Stimulated activated memory B cell treated with anti-CD40 and anti-IgM and Interleukin-4, amounts not matched to agents 10 μg/mL and 1 μg/mL and 100 μg/mL, for 72 hours (primary cell): ENCODE results near the gene PRKCA.

Source experiments
- ATAC-seq: fragments of 150-1000 bp; cut with Tn5 transposase; 2 replicates; pipeline ENCODE4 v1.10.0; 2021
- H3K27ac Mint-ChIP-seq: one replicate; pipeline ENCODE4 v1.8.0; 2022; ENCODE audit warnings: mild to moderate bottlenecking, mixed read lengths
- H3K27me3 Mint-ChIP-seq: one replicate; pipeline ENCODE4 v1.8.0; 2022; ENCODE audit warnings: mixed read lengths
- H3K36me3 Mint-ChIP-seq: one replicate; pipeline ENCODE4 v1.8.0; 2022; ENCODE audit warnings: mixed read lengths
- H3K4me1 Mint-ChIP-seq: one replicate; pipeline ENCODE4 v1.8.0; 2022; ENCODE audit warnings: mixed read lengths
- H3K4me3 Mint-ChIP-seq: one replicate; pipeline ENCODE4 v1.8.0; 2022; ENCODE audit warnings: mild to moderate bottlenecking, moderate library complexity, mixed read lengths
- H3K9me3 Mint-ChIP-seq: one replicate; pipeline ENCODE4 v1.8.0; 2022; ENCODE audit warnings: mixed read lengths

The PRKCA gene

GRCh38 chr17:66775271-66775670 is 472.9 kb downstream of the PRKCA start:
- H3K4me3 Mint-ChIP-seq: no peak overlapping the region
- ATAC-seq: no peak
- no peaks in the 10 kb centered on the region for H3K36me3 Mint-ChIP-seq
- no peaks in the 10 kb centered on the region for H3K9me3 Mint-ChIP-seq
- H3K27me3 Mint-ChIP-seq: peaks cover 12% of the 10 kb centered on the region
- no peak overlapping the region for H3K27ac Mint-ChIP-seq
- H3K4me1 Mint-ChIP-seq: no peaks in the 10 kb centered on the region

GRCh38 chr17:66775881-66776400 is 473.5 kb downstream of the PRKCA start:
- Mint-ChIP-seq H3K27me3 (peaks cover 12% of the 10 kb centered on the region), H3K27ac (no peak overlapping the region), H3K4me1 (no peaks in the 10 kb centered on the region), H3K9me3 (no peaks in the 10 kb centered on the region), H3K36me3 (no peaks in the 10 kb centered on the region), H3K4me3 (no peak overlapping the region)
- no peak for ATAC-seq

- no peak for ATAC-seq
- Mint-ChIP-seq H3K27me3 (peaks cover 12% of the 10 kb centered on the region), H3K4me1 (no peaks in the 10 kb centered on the region), H3K36me3 (no peaks in the 10 kb centered on the region), H3K27ac (no peak overlapping the region), H3K9me3 (no peaks in the 10 kb centered on the region), H3K4me3 (no peak overlapping the region)
Observed at GRCh38 chr17:66776999-66777688, 474.7 kb downstream of the PRKCA start.

GRCh38 chr17:66777689-66778225 is 475.3 kb downstream of the PRKCA start:
- Mint-ChIP-seq H3K27me3 (peaks cover 12% of the 10 kb centered on the region), H3K27ac (no peak overlapping the region), H3K4me1 (no peaks in the 10 kb centered on the region), H3K4me3 (no peak overlapping the region), H3K9me3 (no peaks in the 10 kb centered on the region), H3K36me3 (no peaks in the 10 kb centered on the region)
- ATAC-seq: no peak

GRCh38 chr17:66778531-66779236 is 476.3 kb downstream of the PRKCA start:
- H3K27me3 Mint-ChIP-seq: peaks cover 12% of the 10 kb centered on the region
- no peaks in the 10 kb centered on the region for H3K4me1 Mint-ChIP-seq
- H3K4me3 Mint-ChIP-seq: no peak overlapping the region
- no peaks in the 10 kb centered on the region for H3K36me3 Mint-ChIP-seq
- ATAC-seq: no peak
- H3K27ac Mint-ChIP-seq: no peak overlapping the region
- H3K9me3 Mint-ChIP-seq: no peaks in the 10 kb centered on the region

GRCh38 chr17:66779237-66779606 is 476.8 kb downstream of the PRKCA start:
- no peak for ATAC-seq
- no peaks in the 10 kb centered on the region for H3K4me1 Mint-ChIP-seq
- H3K27ac Mint-ChIP-seq: no peak overlapping the region
- H3K36me3 Mint-ChIP-seq: no peaks in the 10 kb centered on the region
- no peak overlapping the region for H3K4me3 Mint-ChIP-seq
- H3K27me3 Mint-ChIP-seq: peaks cover 12% of the 10 kb centered on the region
- no peaks in the 10 kb centered on the region for H3K9me3 Mint-ChIP-seq

GRCh38 chr17:66781135-66781534 is 478.7 kb downstream of the PRKCA start:
- H3K4me3 Mint-ChIP-seq: no peak overlapping the region
- no peak for ATAC-seq
- no peak overlapping the region for H3K27ac Mint-ChIP-seq
- H3K4me1 Mint-ChIP-seq: no peaks in the 10 kb centered on the region
- no peaks in the 10 kb centered on the region for H3K36me3 Mint-ChIP-seq
- H3K27me3 Mint-ChIP-seq: peaks cover 3% of the 10 kb centered on the region
- H3K9me3 Mint-ChIP-seq: no peaks in the 10 kb centered on the region

- Mint-ChIP-seq H3K9me3 (no peaks in the 10 kb centered on the region), H3K4me1 (no peaks in the 10 kb centered on the region), H3K4me3 (no peak overlapping the region), H3K27me3 (no peaks in the 10 kb centered on the region), H3K27ac (no peak overlapping the region), H3K36me3 (no peaks in the 10 kb centered on the region)
- no peak for ATAC-seq
Observed at GRCh38 chr17:66782851-66783250, 480.4 kb downstream of the PRKCA start.

- no peaks in the 10 kb centered on the region for H3K36me3 Mint-ChIP-seq
Observed at GRCh38 chr17:66783656-66784381, 481.4 kb downstream of the PRKCA start.

GRCh38 chr17:66784621-66785364 is 482.4 kb downstream of the PRKCA start:
- Mint-ChIP-seq H3K27me3 (no peaks in the 10 kb centered on the region), H3K9me3 (no peaks in the 10 kb centered on the region), H3K4me1 (no peaks in the 10 kb centered on the region), H3K36me3 (no peaks in the 10 kb centered on the region), H3K27ac (no peak overlapping the region), H3K4me3 (no peak overlapping the region)
- ATAC-seq: no peak

More at GRCh38 chr17:66783656-66784381, 481.4 kb downstream of the PRKCA start:
- no peak overlapping the region for H3K27ac Mint-ChIP-seq
- no peaks in the 10 kb centered on the region for H3K9me3 Mint-ChIP-seq
- no peak overlapping the region for H3K4me3 Mint-ChIP-seq
- no peaks in the 10 kb centered on the region for H3K4me1 Mint-ChIP-seq
- ATAC-seq: no peak
- H3K27me3 Mint-ChIP-seq: no peaks in the 10 kb centered on the region

GRCh38 chr17:66786107-66786506 is 483.7 kb downstream of the PRKCA start:
- no peak for ATAC-seq
- Mint-ChIP-seq H3K27me3 (peaks cover 4% of the 10 kb centered on the region), H3K36me3 (no peaks in the 10 kb centered on the region), H3K4me1 (peaks cover 3% of the 10 kb centered on the region), H3K9me3 (no peaks in the 10 kb centered on the region), H3K27ac (no peak overlapping the region), H3K4me3 (no peak overlapping the region)

GRCh38 chr17:66787914-66788313 is 485.5 kb downstream of the PRKCA start:
- Mint-ChIP-seq H3K27ac (no peak overlapping the region), H3K27me3 (peaks cover 12% of the 10 kb centered on the region), H3K4me1 (peaks cover 10% of the 10 kb centered on the region), H3K4me3 (no peak overlapping the region), H3K9me3 (no peaks in the 10 kb centered on the region), H3K36me3 (no peaks in the 10 kb centered on the region)
- ATAC-seq: no peak

GRCh38 chr17:66789093-66789492 is 486.7 kb downstream of the PRKCA start:
- Mint-ChIP-seq H3K36me3 (no peaks in the 10 kb centered on the region), H3K4me3 (no peak overlapping the region), H3K9me3 (no peaks in the 10 kb centered on the region), H3K27me3 (peaks cover 12% of the 10 kb centered on the region), H3K27ac (no peak overlapping the region), H3K4me1 (peaks cover 10% of the 10 kb centered on the region)
- no peak for ATAC-seq

- Mint-ChIP-seq H3K27me3 (peaks cover 12% of the 10 kb centered on the region), H3K36me3 (no peaks in the 10 kb centered on the region), H3K4me3 (no peak overlapping the region), H3K9me3 (no peaks in the 10 kb centered on the region), H3K4me1 (peaks cover 10% of the 10 kb centered on the region), H3K27ac (no peak overlapping the region)
- no peak for ATAC-seq
Observed at GRCh38 chr17:66789961-66790437, 487.6 kb downstream of the PRKCA start.
